ENCODE data around the gene RNGTT.

Gene RNGTT

DNA sequence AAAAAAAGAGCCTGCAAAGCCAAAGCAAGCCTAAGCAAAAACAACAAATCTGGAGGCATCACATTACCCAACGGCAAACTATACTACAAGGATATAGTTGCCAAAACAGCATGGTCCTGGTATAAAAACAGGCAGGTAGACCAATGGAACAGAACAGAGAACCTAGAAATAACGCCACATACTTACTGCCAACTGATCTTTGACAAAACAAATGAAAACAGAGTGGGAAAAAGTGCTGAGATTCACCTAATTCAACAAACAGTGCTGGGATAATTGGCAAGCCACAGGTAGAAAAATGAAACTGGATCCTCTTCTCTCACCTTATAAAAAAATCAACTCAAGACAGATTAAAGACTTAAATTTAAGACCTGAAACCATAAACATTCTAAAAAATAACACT, 291.8 kb downstream of the RNGTT start:
- Mint-ChIP-seq H3K36me3 (peaks cover 27% of the 10 kb centered on the region), H3K27ac (no peak overlapping the region)

GRCh38 chr6:88670369-88670768, 293.0 kb downstream of the RNGTT start:
- Mint-ChIP-seq H3K4me1 (no peaks in the 10 kb centered on the region), H3K9me3 (peaks cover 16% of the 10 kb centered on the region), H3K4me3 (no peak overlapping the region), H3K27ac (no peak overlapping the region), H3K36me3 (peaks cover 20% of the 10 kb centered on the region)
- ATAC-seq (no peak), DNase-seq (ENCODE audit: low spot score in 2 of 2) (no peak)

More for the DNA sequence above, 291.8 kb downstream of the RNGTT start:
- H3K4me3 Mint-ChIP-seq: no peak overlapping the region
- ATAC-seq (no peak), DNase-seq (ENCODE audit: low spot score in 2 of 2) (no peak)
- H3K4me1 Mint-ChIP-seq: no peaks in the 10 kb centered on the region
- H3K9me3 Mint-ChIP-seq: peaks cover 16% of the 10 kb centered on the region

- no peak overlapping the region for H3K27ac Mint-ChIP-seq
- no peaks in the 10 kb centered on the region for H3K4me1 Mint-ChIP-seq
- peaks cover 16% of the 10 kb centered on the region for H3K9me3 Mint-ChIP-seq
- no peak overlapping the region for H3K4me3 Mint-ChIP-seq
- peaks cover 14% of the 10 kb centered on the region for H3K36me3 Mint-ChIP-seq
- ATAC-seq (no peak), DNase-seq (ENCODE audit: low spot score in 2 of 2) (no peak)
Measured at GRCh38 chr6:88669475-88669874, 293.9 kb downstream of the RNGTT start.

DNA sequence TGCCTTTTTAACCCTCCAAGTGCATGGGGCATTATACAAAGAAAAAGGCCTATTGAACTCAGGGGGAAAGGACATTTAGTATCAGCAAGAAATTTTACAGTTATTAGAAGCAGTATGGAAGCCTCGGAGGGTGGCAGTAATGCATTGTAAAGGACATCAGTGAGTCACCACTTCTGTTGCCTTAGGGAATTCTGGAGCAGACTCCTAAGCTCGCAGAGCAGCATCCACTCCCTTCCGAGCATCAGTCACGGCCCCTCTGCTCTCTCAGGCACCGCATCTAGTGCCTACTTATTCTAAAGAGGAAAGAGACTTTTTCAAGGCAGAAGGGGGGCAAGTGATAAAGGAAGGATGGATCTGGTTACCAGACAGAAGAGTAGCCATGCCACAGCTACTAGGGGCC, 296.5 kb downstream of the RNGTT start:
- Mint-ChIP-seq H3K9me3 (peaks cover 18% of the 10 kb centered on the region), H3K36me3 (peaks cover 4% of the 10 kb centered on the region), H3K27ac (no peak overlapping the region), H3K4me3 (no peak overlapping the region), H3K4me1 (peaks cover 12% of the 10 kb centered on the region)
- no peak for DNase-seq (ENCODE audit: low spot score in 2 of 2)
- ATAC-seq: no peak

GRCh38 chr6:88665131-88665530, 298.3 kb downstream of the RNGTT start:
- H3K9me3 Mint-ChIP-seq: peaks cover 11% of the 10 kb centered on the region
- H3K4me3 Mint-ChIP-seq: no peak overlapping the region
- no peak for DNase-seq (ENCODE audit: low spot score in 2 of 2)
- peaks cover 18% of the 10 kb centered on the region for H3K4me1 Mint-ChIP-seq
- no peaks in the 10 kb centered on the region for H3K36me3 Mint-ChIP-seq
- no peak for ATAC-seq
- H3K27ac Mint-ChIP-seq: no peak overlapping the region

GRCh38 chr6:88663801-88664200, 299.6 kb downstream of the RNGTT start:
- H3K9me3 Mint-ChIP-seq: peaks cover 16% of the 10 kb centered on the region
- no peak for ATAC-seq
- no peak for DNase-seq (ENCODE audit: low spot score in 2 of 2)
- peaks cover 18% of the 10 kb centered on the region for H3K4me1 Mint-ChIP-seq
- no peak overlapping the region for H3K27ac Mint-ChIP-seq
- no peaks in the 10 kb centered on the region for H3K36me3 Mint-ChIP-seq
- no peak overlapping the region for H3K4me3 Mint-ChIP-seq

DNA sequence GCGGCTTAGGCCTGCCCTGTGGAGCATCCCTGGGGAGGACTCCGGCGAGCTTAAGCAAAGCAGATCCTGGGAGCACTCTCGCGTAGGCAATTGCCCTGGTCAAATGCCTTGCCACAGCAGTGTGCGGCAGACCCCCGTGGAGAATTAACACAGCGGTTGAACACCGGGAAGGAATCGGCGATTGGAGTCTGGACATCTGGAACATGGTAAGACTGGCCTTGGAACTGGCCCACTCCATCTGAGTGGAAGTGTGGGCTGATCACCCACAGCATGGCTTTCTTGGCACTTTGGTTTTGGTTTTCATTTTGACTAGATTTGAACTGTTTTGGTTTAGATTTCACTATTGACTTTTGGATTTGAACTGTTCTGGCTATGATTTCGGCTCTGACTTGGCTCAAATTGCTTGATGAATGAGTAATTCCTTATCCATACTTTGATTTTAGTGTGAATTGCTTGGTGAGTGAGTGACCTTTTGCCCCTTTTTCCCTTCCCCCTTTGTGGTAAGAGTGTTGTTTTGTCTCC, 300.7 kb downstream of the RNGTT start:
- Mint-ChIP-seq H3K36me3 (no peaks in the 10 kb centered on the region), H3K9me3 (peaks cover 16% of the 10 kb centered on the region), H3K4me1 (peaks cover 18% of the 10 kb centered on the region), H3K27ac (no peak overlapping the region), H3K4me3 (no peak overlapping the region)
- no peak for DNase-seq (ENCODE audit: low spot score in 2 of 2)
- ATAC-seq: peak; percentile 58

DNA sequence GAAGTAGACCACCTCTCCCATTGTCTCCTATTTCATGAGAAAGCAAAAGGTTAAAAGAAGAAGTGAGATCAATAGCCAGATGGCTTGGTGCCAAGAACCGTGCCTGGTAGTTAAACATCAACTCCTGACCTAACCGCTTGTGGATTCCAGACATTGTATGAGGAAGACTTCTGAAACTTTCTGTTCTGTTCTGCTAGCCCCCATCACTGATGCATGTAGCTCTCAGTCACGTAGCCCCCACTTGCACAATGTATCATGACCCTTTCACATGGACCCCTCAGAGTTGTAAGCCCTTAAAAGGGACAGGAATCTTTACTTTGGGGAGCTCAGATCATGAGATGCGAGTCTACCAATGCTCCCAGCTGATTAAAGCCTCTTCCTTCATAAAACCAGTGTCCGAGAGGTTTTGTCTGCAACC, 301.2 kb downstream of the RNGTT start:
- peaks cover 21% of the 10 kb centered on the region for H3K4me1 Mint-ChIP-seq
- H3K36me3 Mint-ChIP-seq: no peaks in the 10 kb centered on the region
- DNase-seq (ENCODE audit: low spot score in 2 of 2) (no peak), ATAC-seq (no peak)
- peaks cover 19% of the 10 kb centered on the region for H3K9me3 Mint-ChIP-seq
- no peak overlapping the region for H3K27ac Mint-ChIP-seq
- no peak overlapping the region for H3K4me3 Mint-ChIP-seq

GRCh38 chr6:88661136-88661535, 302.3 kb downstream of the RNGTT start:
- Mint-ChIP-seq H3K4me3 (no peak overlapping the region), H3K27ac (no peak overlapping the region), H3K36me3 (no peaks in the 10 kb centered on the region), H3K4me1 (peaks cover 23% of the 10 kb centered on the region), H3K9me3 (peaks cover 19% of the 10 kb centered on the region)
- ATAC-seq (no peak), DNase-seq (ENCODE audit: low spot score in 2 of 2) (no peak)

GRCh38 chr6:88655586-88655985, 307.8 kb downstream of the RNGTT start:
- H3K4me1 Mint-ChIP-seq: peaks cover 5% of the 10 kb centered on the region
- no peak overlapping the region for H3K27ac Mint-ChIP-seq
- H3K4me3 Mint-ChIP-seq: no peak overlapping the region
- peak; percentile 75 for ATAC-seq
- peaks cover 8% of the 10 kb centered on the region for H3K9me3 Mint-ChIP-seq
- no peak for DNase-seq (ENCODE audit: low spot score in 2 of 2)
- H3K36me3 Mint-ChIP-seq: no peaks in the 10 kb centered on the region

GRCh38 chr6:88653936-88654335, 309.5 kb downstream of the RNGTT start:
- no peak for ATAC-seq
- H3K9me3 Mint-ChIP-seq: peaks cover 3% of the 10 kb centered on the region
- peaks cover 6% of the 10 kb centered on the region for H3K36me3 Mint-ChIP-seq
- no peak overlapping the region for H3K4me3 Mint-ChIP-seq
- DNase-seq (ENCODE audit: low spot score in 2 of 2): no peak
- H3K4me1 Mint-ChIP-seq: peaks cover 11% of the 10 kb centered on the region
- no peak overlapping the region for H3K27ac Mint-ChIP-seq

DNA sequence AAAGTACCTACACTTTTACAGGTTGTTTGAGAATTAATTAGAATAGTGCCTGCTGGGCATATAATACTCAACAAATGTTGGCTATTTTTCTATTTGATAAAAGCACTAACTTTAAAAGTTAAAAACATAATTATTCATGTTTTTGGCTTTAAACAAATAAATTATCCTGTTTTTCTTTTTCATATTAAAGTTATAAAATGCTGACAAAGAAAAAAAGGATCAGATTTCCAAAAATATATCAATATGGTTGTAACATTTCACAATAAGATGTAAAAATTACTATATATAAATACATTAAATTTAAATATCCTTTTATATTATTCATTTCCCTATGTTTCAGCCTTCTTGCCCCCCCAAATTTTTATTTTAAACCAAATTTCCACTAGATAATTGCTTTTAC, 312.0 kb downstream of the RNGTT start:
- no peaks in the 10 kb centered on the region for H3K9me3 Mint-ChIP-seq
- peaks cover 6% of the 10 kb centered on the region for H3K36me3 Mint-ChIP-seq
- peaks cover 6% of the 10 kb centered on the region for H3K4me1 Mint-ChIP-seq
- DNase-seq (ENCODE audit: low spot score in 2 of 2) (no peak), ATAC-seq (no peak)
- no peak overlapping the region for H3K4me3 Mint-ChIP-seq
- no peak overlapping the region for H3K27ac Mint-ChIP-seq

GRCh38 chr6:88650979-88651378, 312.4 kb downstream of the RNGTT start:
- H3K27ac Mint-ChIP-seq: no peak overlapping the region
- no peak for DNase-seq (ENCODE audit: low spot score in 2 of 2)
- H3K4me3 Mint-ChIP-seq: no peak overlapping the region
- H3K4me1 Mint-ChIP-seq: peaks cover 6% of the 10 kb centered on the region
- peaks cover 6% of the 10 kb centered on the region for H3K36me3 Mint-ChIP-seq
- H3K9me3 Mint-ChIP-seq: no peaks in the 10 kb centered on the region
- ATAC-seq: no peak

DNA sequence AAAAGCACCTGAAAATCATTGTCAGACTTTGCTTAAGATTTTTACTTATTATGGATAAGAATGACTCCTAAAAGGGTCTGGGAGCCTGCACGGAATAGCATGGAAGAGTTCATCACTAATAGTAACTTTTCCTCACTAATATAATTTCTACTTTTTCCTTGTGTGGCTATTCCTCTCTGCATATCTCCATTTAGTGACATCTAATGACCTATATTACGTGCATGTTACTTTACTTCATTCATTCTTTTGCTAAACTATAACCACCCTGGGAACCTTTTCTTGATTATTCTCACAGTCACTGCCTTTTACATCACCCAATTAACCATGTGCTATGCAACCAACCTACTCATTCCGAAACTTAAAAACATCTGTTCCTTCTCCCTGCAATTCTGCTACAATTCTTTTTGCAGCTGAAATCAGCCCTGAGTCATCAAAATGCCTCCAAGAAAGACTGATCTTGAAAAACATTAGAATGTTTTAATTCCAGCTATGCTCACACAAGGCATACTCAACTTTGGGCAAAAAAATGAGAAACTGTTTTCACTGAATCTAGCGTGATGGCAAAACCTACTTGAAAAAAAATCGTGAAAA, 313.3 kb downstream of the RNGTT start:
- ATAC-seq (peak; percentile 49), DNase-seq (ENCODE audit: low spot score in 2 of 2) (no peak)
- H3K9me3 Mint-ChIP-seq: no peaks in the 10 kb centered on the region
- peaks cover 6% of the 10 kb centered on the region for H3K36me3 Mint-ChIP-seq
- H3K4me1 Mint-ChIP-seq: peaks cover 6% of the 10 kb centered on the region
- H3K4me3 Mint-ChIP-seq: no peak overlapping the region
- H3K27ac Mint-ChIP-seq: no peak overlapping the region

GRCh38 chr6:88641178-88641903, 322.1 kb downstream of the RNGTT start:
- Mint-ChIP-seq H3K4me3 (no peak overlapping the region), H3K9me3 (no peaks in the 10 kb centered on the region), H3K36me3 (no peaks in the 10 kb centered on the region), H3K4me1 (peaks cover 16% of the 10 kb centered on the region), H3K27ac (peak overlapping the region; percentile 74)
- no peak for DNase-seq (ENCODE audit: low spot score in 2 of 2)
- peak; percentile 82 for ATAC-seq

Measured in stimulated activated effector memory CD8-positive, alpha-beta T cell treated with anti-CD3 and anti-CD28 coated beads, Interleukin-12 subunit alpha, Interleukin-12 subunit beta, amount 100 ng/mL, for 72 hours (primary cell).